Measurements from ENCODE around the gene LITAF. TPM values are rescaled to one million over a fixed set of nuclear protein-coding genes. Genes with fewer than 3 reads are reported as not detected.

LITAF gene
- total and polyA plus RNA-seq, 2 of the 4 experiments (the other 2 are of a cell fraction): 113 to 206 TPM

DNA sequence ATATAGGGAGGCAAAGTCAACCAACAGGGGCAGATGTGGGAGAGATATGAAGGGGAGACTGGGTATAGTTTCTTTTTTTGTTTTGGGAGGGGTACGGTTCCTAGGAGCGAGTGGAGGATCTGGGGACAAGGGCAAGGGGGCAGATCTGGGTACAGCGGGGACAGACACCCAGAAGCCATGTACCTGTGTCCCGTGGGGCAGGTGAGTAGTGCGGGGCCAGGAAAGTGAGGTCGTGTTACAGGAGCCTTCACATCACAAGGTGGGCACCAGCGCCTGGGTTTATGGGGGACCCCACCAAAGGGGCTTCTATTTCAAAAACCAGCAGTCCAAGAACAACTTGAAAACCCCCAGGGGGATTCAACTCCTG is 11.5 kb downstream of the LITAF start:
- no peak overlapping the region for H2BK120ac ChIP-seq (ENCODE audit: low read depth, low read length)
- no peak overlapping the region for H3K23ac ChIP-seq (ENCODE audit: low read depth, low read length)
- DNase-seq (no peak), ATAC-seq (ENCODE audit: low read depth) (no peak)
- 92% methylated on average over 2 of the region's 7 CpGs; no CpG with 5 or more reads in 1 of the 2 experiments for WGBS, 2 experiments (ENCODE audit: extremely low coverage in 2 of 2, insufficient read length in 1 of 2)
- H2AFZ ChIP-seq (replicated peaks; ENCODE audit: low read length, poor library complexity): no peak overlapping the region
- H4K20me1 ChIP-seq (ENCODE audit: insufficient read depth, low read length): peaks cover 79% of the 10 kb centered on the region
- H3K9ac ChIP-seq (ENCODE audit: low read depth, low read length): no peak overlapping the region
- no peak overlapping the region for H4K8ac ChIP-seq (ENCODE audit: low read depth in 2 of 2, low read length in 2 of 2)
- H3K4ac ChIP-seq (ENCODE audit: low read depth, low read length): no peak overlapping the region
- ChIA-PET POLR2A (ENCODE audit: unreplicated experiment) (no interaction called here), CTCF (interaction anchor here (0.5 kb wide), 1 partner anchor 14 kb away, joined by 6 read pairs; no protein-coding TSS in a partner anchor)
- H3K18ac ChIP-seq (ENCODE audit: low read depth, low read length): no peak overlapping the region
- no peak overlapping the region for H3K27ac ChIP-seq (ENCODE audit: insufficient read depth, low read length)
- no peak overlapping the region for H3K56ac ChIP-seq (ENCODE audit: extremely low read depth, insufficient read depth, low read length)
- no peak overlapping the region for H2BK20ac ChIP-seq (ENCODE audit: low read depth, low read length)
- dilution Hi-C loops (cut with HindIII; ENCODE audit: low sequenced_read_pairs, unreplicated experiment): no loop called here
- H3K14ac ChIP-seq (replicated peaks; ENCODE audit: low read depth, low read length): no peak overlapping the region
- intact Hi-C loops (cut with micrococcal nuclease): no loop called here
- H4K91ac ChIP-seq (ENCODE audit: insufficient read depth, low read depth, low read length): no peak overlapping the region
- H3K4me1 ChIP-seq (ENCODE audit: control insufficient read depth, insufficient read depth, low read length): peaks cover 2% of the 10 kb centered on the region; the same call in 1 of the 2 replicates
- no peak overlapping the region for H3K4me3 ChIP-seq (ENCODE audit: insufficient read depth, low read depth, low read length)
- H3K36me3 ChIP-seq (ENCODE audit: control insufficient read depth, insufficient read depth, low read length): peaks cover 23% of the 10 kb centered on the region
- TF ChIP-seq POLR2A (IDR thresholded peaks at IDR 0.05; ENCODE audit: low read depth, low read length): no peak
- TF ChIP-seq, protein P1, sequence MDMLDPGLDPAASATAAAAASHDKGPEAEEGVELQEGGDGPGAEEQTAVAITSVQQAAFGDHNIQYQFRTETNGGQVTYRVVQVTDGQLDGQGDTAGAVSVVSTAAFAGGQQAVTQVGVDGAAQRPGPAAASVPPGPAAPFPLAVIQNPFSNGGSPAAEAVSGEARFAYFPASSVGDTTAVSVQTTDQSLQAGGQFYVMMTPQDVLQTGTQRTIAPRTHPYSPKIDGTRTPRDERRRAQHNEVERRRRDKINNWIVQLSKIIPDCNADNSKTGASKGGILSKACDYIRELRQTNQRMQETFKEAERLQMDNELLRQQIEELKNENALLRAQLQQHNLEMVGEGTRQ (IDR thresholded peaks at IDR 0.05; ENCODE audit: low read depth, low read length): no peak
- no peak for TF ChIP-seq BHLHE40 (IDR thresholded peaks at IDR 0.05; ENCODE audit: low read depth, low read length)
- TF ChIP-seq SMC3 (IDR thresholded peaks at IDR 0.05; ENCODE audit: low read depth, low read length): no peak
- TF ChIP-seq FOS (IDR thresholded peaks at IDR 0.05; ENCODE audit: low read depth, low read length): no peak
- TF ChIP-seq CEBPB (IDR thresholded peaks at IDR 0.05; ENCODE audit: low read depth, low read length): no peak
- no peak for TF ChIP-seq NFE2L2 (IDR thresholded peaks at IDR 0.05; ENCODE audit: low read depth, low read length)
- TF ChIP-seq CHD1 (IDR thresholded peaks at IDR 0.05; ENCODE audit: low read depth, low read length): no peak
- TF ChIP-seq RAD21 (IDR thresholded peaks at IDR 0.05; ENCODE audit: low read length): no peak
- no peak for TF ChIP-seq MAFK (IDR thresholded peaks at IDR 0.05; ENCODE audit: low read depth, low read length)
- TF ChIP-seq, protein P2, sequence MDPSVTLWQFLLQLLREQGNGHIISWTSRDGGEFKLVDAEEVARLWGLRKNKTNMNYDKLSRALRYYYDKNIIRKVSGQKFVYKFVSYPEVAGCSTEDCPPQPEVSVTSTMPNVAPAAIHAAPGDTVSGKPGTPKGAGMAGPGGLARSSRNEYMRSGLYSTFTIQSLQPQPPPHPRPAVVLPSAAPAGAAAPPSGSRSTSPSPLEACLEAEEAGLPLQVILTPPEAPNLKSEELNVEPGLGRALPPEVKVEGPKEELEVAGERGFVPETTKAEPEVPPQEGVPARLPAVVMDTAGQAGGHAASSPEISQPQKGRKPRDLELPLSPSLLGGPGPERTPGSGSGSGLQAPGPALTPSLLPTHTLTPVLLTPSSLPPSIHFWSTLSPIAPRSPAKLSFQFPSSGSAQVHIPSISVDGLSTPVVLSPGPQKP (IDR thresholded peaks at IDR 0.05; ENCODE audit: borderline replicate concordance, low read depth, low read length): no peak
- TF ChIP-seq MXI1 (IDR thresholded peaks at IDR 0.05; ENCODE audit: borderline replicate concordance, low read depth, low read length): no peak
- TF ChIP-seq, protein P3, sequence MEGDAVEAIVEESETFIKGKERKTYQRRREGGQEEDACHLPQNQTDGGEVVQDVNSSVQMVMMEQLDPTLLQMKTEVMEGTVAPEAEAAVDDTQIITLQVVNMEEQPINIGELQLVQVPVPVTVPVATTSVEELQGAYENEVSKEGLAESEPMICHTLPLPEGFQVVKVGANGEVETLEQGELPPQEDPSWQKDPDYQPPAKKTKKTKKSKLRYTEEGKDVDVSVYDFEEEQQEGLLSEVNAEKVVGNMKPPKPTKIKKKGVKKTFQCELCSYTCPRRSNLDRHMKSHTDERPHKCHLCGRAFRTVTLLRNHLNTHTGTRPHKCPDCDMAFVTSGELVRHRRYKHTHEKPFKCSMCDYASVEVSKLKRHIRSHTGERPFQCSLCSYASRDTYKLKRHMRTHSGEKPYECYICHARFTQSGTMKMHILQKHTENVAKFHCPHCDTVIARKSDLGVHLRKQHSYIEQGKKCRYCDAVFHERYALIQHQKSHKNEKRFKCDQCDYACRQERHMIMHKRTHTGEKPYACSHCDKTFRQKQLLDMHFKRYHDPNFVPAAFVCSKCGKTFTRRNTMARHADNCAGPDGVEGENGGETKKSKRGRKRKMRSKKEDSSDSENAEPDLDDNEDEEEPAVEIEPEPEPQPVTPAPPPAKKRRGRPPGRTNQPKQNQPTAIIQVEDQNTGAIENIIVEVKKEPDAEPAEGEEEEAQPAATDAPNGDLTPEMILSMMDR (conservative IDR thresholded peaks at IDR 0.05; ENCODE audit: low read depth, low read length): no peak
- TF ChIP-seq RCOR1 (IDR thresholded peaks at IDR 0.05; ENCODE audit: insufficient replicate concordance, low read length): no peak
- no peak for TF ChIP-seq MAZ (IDR thresholded peaks at IDR 0.05; ENCODE audit: borderline replicate concordance, low read depth, low read length)
- no peak for TF ChIP-seq RFX5 (IDR thresholded peaks at IDR 0.05; ENCODE audit: low read depth, low read length)
- H3K4me2 ChIP-seq (ENCODE audit: low read depth, low read length): no peak overlapping the region
- no peak overlapping the region for H2BK15ac ChIP-seq (ENCODE audit: low read depth, low read length)
- no peak overlapping the region for H2BK5ac ChIP-seq (ENCODE audit: low read depth, low read length, poor library complexity, severe bottlenecking)
- no peaks in the 10 kb centered on the region for H3K9me3 ChIP-seq (ENCODE audit: control insufficient read depth, insufficient read depth, low read length)
- no peak overlapping the region for H2AK9ac ChIP-seq (replicated peaks; ENCODE audit: low read depth, low read length, poor library complexity)
- H4K5ac ChIP-seq (ENCODE audit: low read depth, low read length): no peak overlapping the region
- H3K9me1 ChIP-seq (ENCODE audit: insufficient read depth, low read length): peaks cover 12% of the 10 kb centered on the region
- in situ Hi-C loops (cut with MboI; ENCODE audit: low sequenced_read_pairs): no loop called here
- H3K27me3 ChIP-seq (ENCODE audit: control insufficient read depth, insufficient read depth, low read length): no peaks in the 10 kb centered on the region
- no peak overlapping the region for H2AK5ac ChIP-seq (ENCODE audit: low read depth, low read length)
- peaks cover 41 to 76% of the 10 kb centered on the region in 2 experiments for H3K79me1 ChIP-seq (ENCODE audit: low read depth in 1 of 2, low read length in 2 of 2)
- no TSS peak for BruUV-seq (replicated peaks)
